ENCODE data around the gene CRYGS.
"Not testable (repeated sequence)": the region's sequence is repeated elsewhere in the genome, so short reads cannot be mapped to it uniquely, and the experiment has no call there.

Gene CRYGS

DNA sequence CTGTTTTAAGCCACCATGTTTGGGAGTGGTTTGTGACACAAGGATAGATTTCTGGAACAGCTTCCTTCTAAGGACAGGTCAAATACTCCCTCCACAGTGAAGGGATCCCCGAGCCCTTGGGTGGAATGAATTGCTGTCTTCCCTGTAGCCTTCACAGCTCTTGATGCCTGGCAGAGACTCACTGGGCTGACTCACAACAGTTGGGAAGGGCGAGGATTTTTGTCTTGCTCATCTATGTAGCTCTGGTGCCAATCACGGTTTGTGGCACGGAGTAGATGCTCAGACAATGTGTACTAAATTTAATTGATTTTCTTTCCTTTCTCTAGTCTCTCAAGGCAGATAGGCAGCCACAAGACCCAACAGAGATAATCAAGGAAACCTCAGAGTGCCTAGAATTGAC lies 27.0 kb downstream of the CRYGS start:
- DNase-seq, result no peak

DNA sequence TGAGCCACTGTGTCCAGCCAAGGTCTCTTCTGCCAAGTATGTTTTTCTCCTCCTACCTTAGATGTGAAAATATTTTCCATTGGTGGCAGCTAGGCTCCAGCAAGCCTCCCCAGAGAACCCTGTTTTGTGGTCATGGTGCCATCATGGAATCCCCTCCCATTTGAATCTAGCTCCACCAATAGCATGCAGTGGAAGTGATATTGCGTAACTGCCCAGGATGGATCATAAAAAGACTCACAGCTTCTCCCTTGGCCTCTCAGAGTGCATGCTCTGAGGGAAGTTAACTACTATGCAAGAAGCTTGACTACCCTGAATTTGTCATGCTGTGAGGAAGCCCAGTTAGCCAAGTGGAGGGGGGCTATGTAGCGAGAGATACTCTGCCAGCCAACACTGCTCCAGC lies 27.5 kb downstream of the CRYGS start:
- DNase-seq, result no peak

DNA sequence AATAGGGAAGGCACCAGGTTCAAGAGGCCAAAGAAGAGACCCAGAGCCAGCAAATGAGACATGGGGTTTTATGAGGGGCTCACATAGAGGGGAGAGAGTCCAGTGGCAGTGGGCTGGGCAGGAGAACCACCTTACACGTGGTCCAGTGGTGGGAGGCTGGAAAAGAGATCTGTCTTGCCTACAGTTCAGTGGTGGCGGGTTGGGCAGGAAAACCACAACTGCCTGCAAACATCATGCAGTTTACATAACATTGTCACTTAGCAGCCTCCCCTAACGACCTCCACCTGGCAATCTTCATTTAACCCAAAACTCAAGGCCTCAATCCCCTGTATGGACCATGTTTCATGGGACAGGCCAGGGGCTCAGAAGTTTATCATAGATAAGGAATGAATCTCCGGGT lies 29.1 kb downstream of the CRYGS start:
- DNase-seq, result peak; percentile 25

GRCh38 chr3:186514296-186515002 lies 29.7 kb downstream of the CRYGS start:
- no peak for DNase-seq

- DNase-seq, result no peak
Measured at GRCh38 chr3:186513386-186513785, 30.8 kb downstream of the CRYGS start.

GRCh38 chr3:186512570-186513302 lies 31.4 kb downstream of the CRYGS start:
- DNase-seq, result no peak

DNA sequence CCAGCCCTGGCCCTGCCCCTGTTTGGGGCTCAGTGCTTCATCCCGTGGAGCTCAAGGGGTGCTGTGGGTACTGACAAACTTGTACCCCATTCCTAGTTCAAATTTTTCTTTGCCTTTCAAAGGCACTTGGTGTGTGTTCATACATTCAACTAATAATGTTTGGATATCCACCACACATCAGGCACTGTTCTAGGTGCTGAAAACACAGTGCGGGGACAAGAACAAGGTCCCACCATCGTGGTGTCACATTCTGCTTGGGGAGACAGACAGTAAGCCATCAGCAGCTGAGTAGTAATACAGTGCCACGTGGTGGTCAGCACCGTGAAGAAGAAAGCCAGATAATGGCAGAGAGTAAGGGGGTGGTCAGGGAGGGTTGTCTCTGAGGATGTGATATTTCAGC lies 32.5 kb downstream of the CRYGS start:
- no peak for DNase-seq

DNA sequence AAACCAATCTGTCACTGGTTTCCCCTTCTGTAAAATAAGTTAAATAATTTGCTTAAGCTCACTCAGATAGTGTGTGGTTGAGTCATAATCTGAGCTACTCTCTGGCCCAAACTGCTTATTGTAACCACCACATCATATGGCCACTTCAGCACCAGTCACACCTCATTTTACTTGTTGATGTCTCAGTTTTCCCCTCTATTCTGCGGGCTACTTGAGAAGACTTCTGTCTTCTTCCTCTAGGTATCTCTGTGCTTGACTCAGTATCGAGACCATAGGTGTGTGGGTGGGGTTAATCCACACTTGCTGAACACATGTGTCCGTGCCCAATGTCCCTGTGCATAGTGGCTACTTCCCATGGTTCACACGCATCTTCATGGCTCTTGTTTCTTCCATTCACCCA lies 32.9 kb downstream of the CRYGS start:
- DNase-seq, result no peak

DNA sequence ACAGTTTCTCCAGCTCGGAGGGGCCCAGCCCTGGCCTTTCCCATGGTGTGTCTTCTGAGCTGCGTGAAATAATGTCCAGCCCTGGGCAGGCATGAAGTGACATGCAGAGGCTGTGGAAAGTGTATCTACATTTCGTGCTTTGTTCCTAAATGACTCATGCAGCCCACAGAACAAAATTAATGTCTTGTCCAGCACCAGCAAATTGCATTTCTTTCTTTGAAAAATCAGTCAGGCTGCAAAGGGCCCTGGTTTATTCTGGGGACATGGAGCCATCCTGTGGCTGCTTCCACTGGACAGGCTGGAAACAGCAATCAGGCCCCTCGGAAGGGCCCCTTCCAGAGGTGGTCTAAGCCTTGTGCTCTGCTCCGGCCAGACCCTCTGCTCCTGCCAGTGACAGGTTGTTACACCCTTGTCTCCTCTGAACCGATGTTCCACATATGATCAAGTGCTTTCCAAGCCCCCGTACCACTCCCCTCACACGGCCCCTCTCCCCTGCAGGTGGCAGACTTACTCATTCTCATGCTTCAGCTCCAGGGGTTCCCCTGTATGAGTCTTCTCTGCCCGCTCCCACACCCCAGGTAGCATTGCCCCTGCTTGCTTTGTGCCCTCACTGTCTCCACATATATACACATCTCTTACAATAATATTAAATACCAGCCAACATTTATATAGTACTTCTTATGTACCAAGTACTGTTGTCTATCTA lies 33.7 kb downstream of the CRYGS start:
- DNase-seq, result no peak

DNA sequence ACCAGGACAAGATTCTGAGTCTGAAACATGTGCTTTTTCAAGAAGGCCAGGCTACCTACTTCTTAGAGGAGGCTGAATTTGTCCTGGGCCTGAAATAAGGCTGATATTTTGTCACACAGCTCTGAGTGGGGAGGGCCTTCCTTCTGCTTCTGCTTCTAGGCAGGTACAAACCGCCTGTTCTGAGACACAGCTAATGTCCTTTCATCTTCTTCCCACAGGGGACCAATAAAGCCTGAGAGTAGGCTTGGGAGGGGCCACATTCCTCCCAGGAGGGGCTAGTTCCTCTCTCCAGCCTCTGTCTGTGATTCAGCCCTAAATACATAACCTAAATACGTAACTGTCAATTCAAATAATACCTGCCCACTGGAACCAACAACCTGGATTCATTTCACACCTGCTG lies 34.8 kb downstream of the CRYGS start:
- no peak for DNase-seq

DNA sequence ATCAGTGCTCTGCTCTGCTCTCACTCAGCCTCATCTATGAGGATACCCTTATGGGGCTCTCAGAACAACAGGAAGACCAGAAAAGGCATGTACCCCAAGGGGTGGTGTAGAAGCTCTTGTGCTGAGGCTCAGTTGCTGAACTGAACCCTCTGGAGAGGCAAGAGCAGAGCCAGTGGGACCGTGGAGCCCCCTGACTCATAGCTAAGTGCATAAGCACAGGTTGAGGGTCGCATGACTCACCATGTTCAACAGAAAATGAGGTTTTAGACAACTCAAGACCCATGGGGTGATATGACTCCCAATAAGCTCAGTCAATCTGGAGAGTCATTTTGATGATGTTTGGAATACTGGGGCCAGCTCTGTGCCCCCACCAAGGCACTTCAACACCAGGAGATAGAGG lies 37.3 kb downstream of the CRYGS start:
- no peak for DNase-seq

DNA sequence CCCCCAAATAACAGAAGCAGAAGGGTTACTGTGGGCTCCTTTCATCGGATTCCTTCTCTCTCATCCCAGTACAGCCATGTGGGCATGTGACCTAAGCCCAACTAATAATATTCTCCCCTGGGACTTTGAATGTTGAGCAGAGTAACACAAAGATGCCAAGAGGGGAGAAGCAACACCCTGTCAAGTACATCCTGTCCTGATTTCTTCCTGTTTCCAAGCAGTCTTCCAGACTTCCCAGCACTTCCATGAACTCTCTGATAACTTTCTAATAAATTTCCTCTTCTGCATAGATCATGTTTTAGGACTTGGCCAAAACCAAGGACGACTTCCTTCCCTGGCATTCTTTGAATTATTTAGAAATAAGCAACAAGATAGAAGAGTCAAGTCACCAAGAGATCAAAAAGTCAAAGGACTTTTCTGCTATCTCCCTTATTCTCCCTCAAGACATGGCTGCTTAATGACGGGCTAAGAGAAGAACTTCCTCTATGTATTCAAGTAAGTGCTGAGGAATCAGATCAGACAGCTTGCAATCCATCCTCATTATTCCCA lies 37.9 kb downstream of the CRYGS start:
- no peak for DNase-seq

- DNase-seq, result no peak
Measured at GRCh38 chr3:186502966-186503712, 41.0 kb downstream of the CRYGS start.

GRCh38 chr3:186502138-186502948 lies 41.8 kb downstream of the CRYGS start:
- DNase-seq, result no peak

DNA sequence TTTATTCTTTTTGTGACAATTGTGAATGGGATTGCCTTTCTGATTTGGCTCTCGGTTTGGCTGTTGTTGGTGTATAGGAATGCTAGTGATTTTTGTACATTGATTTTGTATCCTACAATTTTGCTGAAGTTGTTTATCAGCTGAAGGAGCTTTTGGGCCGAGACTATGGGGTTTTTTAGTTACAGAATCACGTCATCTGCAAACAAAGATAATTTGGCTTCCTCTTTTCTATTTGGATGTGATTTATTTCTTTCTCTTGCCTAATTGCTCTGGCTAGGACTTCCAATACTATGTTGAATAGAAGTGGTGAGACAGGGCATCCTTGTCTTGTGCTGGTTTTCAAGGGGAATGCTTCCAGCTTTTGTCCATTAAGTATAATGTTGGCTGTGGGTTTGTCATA lies 44.2 kb downstream of the CRYGS start:
- DNase-seq, result not testable (repeated sequence)

- not testable (repeated sequence) for DNase-seq
Measured at GRCh38 chr3:186498022-186498421, 46.2 kb downstream of the CRYGS start.

GRCh38 chr3:186497608-186498007 lies 46.6 kb downstream of the CRYGS start:
- DNase-seq, result no peak

DNA sequence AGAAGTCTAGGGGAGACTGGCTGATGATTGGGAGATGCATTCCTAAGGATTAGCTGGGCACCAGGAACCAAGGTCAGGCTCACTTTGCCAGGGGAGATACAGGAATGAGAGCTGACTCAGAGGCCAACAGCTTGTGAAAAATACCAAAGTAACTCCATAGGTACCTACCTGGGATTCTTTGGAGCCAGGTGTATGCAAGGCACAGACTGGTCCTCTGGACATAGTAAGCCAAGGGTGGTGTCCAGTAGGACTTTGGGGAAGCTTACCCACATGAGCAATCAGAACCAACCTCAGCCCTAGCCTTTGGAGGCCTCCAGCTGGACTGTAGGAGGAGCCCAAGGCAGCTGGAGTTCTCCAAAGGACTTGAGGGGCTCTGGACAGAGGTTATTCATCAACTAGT lies 47.5 kb downstream of the CRYGS start:
- DNase-seq, result no peak

GRCh38 chr3:186496016-186496415 lies 48.2 kb downstream of the CRYGS start:
- DNase-seq, result no peak

- DNase-seq, result no peak
Measured at GRCh38 chr3:186493525-186494255, 50.5 kb downstream of the CRYGS start.

DNA sequence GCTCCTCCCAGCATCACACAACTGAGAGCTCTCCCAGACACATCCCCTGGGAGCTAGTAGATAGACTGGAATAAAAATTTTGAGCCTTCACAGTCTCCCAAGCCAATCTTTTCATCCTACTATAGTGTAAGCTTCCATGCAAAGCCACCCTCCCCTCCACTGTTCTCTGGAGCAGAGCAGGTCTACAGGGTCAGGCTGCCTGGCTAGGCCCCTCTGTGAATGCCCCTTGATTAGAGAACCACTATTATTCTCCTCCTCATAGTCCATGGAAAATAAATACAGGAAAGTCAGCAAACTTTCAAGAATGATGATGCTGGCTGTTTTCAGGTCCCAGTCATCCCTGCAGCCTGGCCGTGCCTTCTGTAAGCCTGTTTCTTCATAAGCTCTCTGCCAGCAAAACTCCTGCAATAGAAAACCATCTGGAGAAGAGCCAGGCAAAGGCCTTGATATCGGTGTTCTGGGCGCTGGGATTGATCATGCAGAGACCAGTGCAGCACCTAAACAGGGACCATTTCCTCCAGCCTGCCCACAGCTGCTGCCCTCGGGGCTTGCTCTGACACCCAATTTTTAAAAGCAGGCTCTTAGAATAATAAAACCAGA lies 51.7 kb downstream of the CRYGS start:
- DNase-seq, result no peak
